ENCODE results near the gene PUS1. TPM values are rescaled to one million over a fixed set of nuclear protein-coding genes. Genes with fewer than 3 reads are reported as not detected.

PUS1 gene
- total and polyA plus RNA-seq, 3 experiments from 2014 or later, result 25.0 to 107 (median 101) TPM

DNA sequence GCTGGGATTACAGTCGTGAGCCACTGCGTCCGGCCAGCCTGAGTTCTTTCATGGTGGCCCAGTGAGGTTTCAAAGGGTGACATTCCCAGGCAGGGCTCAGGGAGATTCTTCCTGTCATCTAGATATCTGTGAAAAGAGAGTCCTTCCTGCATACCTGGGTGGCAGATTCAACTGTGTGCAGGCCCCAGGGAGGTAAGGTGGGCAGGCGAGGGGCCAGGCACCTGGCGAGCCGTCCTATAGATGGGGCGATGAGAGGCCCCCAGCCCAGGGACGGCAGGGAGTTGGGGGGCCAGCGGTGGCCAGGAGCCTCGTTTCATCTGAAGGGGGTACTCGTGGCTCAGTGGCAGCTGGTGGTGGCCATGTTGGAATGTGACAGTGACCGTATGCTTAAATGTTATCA is 13.6 kb downstream of the PUS1 start:
- Mint-ChIP-seq H3K9me3 (no peaks in the 10 kb centered on the region), H3K27ac (peak overlapping the region in 1 of 8 donors; percentile 47), H3K36me3 (peaks cover 0 to 56% (median 2%) of the 10 kb centered on the region in 3 donors), H3K4me1 (peaks cover 3 to 5% (median 3%) of the 10 kb centered on the region in 3 donors), H3K4me3 (no peak overlapping the region), H3K27me3 (no peaks in the 10 kb centered on the region)
- Histone ChIP-seq H3K36me3 (ENCODE audit: insufficient read depth, low read length) (peaks cover 10% of the 10 kb centered on the region), H3K4me3 (ENCODE audit: low read length) (no peak overlapping the region), H3K27me3 (ENCODE audit: insufficient read depth, low read length, poor library complexity, severe bottlenecking) (no peaks in the 10 kb centered on the region), H3K27ac (ENCODE audit: low read depth, low read length) (no peak overlapping the region), H3K9me3 (ENCODE audit: low read length) (no peaks in the 10 kb centered on the region), H3K4me1 (ENCODE audit: insufficient read depth, low read length) (no peaks in the 10 kb centered on the region)
- peak in 1 of 5 donors; percentile 32 for DNase-seq
- POLR2A ChIA-PET, result no interaction called here
- CTCF ChIA-PET, result no interaction called here

DNA sequence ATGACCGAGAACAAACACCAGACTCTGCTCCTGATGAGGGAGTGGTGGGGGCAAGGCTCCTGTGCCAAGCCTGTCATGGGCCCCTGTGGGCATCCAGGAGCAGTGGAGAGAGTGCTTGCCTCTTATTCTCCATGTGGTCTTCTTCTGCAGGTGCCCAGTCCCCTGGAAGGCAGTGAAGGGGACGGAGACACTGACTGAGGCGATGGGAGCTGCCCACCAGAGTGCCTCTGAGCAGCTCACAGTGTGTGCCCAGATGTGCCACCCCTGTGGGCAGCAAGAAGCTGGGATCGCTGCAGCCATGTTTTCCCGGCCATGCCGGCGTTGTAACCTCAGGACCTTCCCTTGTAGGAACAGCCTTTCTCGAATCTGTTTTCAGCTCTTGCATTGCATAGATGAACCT is 14.3 kb downstream of the PUS1 start:
- Mint-ChIP-seq H3K4me3 (no peak overlapping the region), H3K36me3 (peaks cover 0 to 52% (median 2%) of the 10 kb centered on the region in 3 donors), H3K27me3 (no peaks in the 10 kb centered on the region), H3K9me3 (no peaks in the 10 kb centered on the region), H3K4me1 (peaks cover 7 to 12% (median 10%) of the 10 kb centered on the region in 3 donors), H3K27ac (no peak overlapping the region)
- H3K4me3 ChIP-seq (ENCODE audit: low read length), result no peak overlapping the region
- peak in 1 of 5 donors; percentile 11 for DNase-seq
- peaks cover 10% of the 10 kb centered on the region for H3K36me3 ChIP-seq (ENCODE audit: insufficient read depth, low read length)
- H3K9me3 ChIP-seq (ENCODE audit: low read length), result no peaks in the 10 kb centered on the region
- H3K27ac ChIP-seq (ENCODE audit: low read depth, low read length), result no peak overlapping the region
- no peaks in the 10 kb centered on the region for H3K4me1 ChIP-seq (ENCODE audit: insufficient read depth, low read length)
- ChIA-PET CTCF (no interaction called here), POLR2A (no interaction called here)
- H3K27me3 ChIP-seq (ENCODE audit: insufficient read depth, low read length, poor library complexity, severe bottlenecking), result no peaks in the 10 kb centered on the region

DNA sequence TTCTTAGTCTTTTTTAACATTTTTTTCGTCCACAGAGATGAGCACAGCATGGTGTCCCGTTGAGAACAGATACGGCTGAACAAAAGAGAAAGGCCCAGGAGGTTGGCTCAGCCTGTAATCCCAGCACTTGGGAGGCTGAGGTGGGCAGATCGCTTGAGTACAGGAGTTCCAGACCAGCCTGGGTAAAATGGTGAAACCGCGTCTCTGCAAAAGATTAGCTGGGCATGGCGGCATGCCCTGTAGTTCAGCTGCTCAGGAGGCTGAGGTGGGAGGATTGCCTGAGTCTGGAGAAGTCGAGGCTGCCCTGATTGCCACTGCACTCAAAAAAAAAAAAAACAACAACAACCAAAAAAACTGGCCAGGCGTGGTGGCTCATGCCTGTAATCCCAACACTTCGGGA is 14.8 kb downstream of the PUS1 start:
- H3K4me1 Mint-ChIP-seq, result peaks cover 10 to 17% (median 15%) of the 10 kb centered on the region in 3 donors
- Histone ChIP-seq H3K4me1 (ENCODE audit: insufficient read depth, low read length) (peaks cover 5% of the 10 kb centered on the region), H3K27me3 (ENCODE audit: insufficient read depth, low read length, poor library complexity, severe bottlenecking) (no peaks in the 10 kb centered on the region), H3K27ac (ENCODE audit: low read depth, low read length) (no peak overlapping the region), H3K36me3 (ENCODE audit: insufficient read depth, low read length) (peaks cover 10% of the 10 kb centered on the region), H3K9me3 (ENCODE audit: low read length) (no peaks in the 10 kb centered on the region), H3K4me3 (ENCODE audit: low read length) (no peak overlapping the region)
- ChIA-PET POLR2A (no interaction called here), CTCF (no interaction called here)
- no peaks in the 10 kb centered on the region for H3K27me3 Mint-ChIP-seq
- H3K9me3 Mint-ChIP-seq, result no peaks in the 10 kb centered on the region
- H3K27ac Mint-ChIP-seq, result no peak overlapping the region
- peaks cover 0 to 50% (median 2%) of the 10 kb centered on the region in 3 donors for H3K36me3 Mint-ChIP-seq
- no peak overlapping the region for H3K4me3 Mint-ChIP-seq
- DNase-seq, result peak in 1 of 5 donors; percentile 27

- H3K36me3 ChIP-seq (ENCODE audit: insufficient read depth, low read length), result peaks cover 10% of the 10 kb centered on the region
- no peak overlapping the region for H3K4me3 ChIP-seq (ENCODE audit: low read length)
- peaks cover 10% of the 10 kb centered on the region for H3K4me1 ChIP-seq (ENCODE audit: insufficient read depth, low read length)
- CTCF ChIA-PET, result interaction anchor here (0.8 kb wide), 1 partner anchor 22 kb away, joined by 4 read pairs; no protein-coding TSS in a partner anchor
- H3K27me3 ChIP-seq (ENCODE audit: insufficient read depth, low read length, poor library complexity, severe bottlenecking), result no peaks in the 10 kb centered on the region
- Mint-ChIP-seq H3K27ac (peak overlapping the region in 1 of 8 donors; percentile 52), H3K9me3 (no peaks in the 10 kb centered on the region), H3K36me3 (peaks cover 0 to 42% (median 2%) of the 10 kb centered on the region in 3 donors), H3K4me3 (no peak overlapping the region), H3K4me1 (peaks cover 12 to 25% (median 19%) of the 10 kb centered on the region in 3 donors), H3K27me3 (no peaks in the 10 kb centered on the region)
- H3K9me3 ChIP-seq (ENCODE audit: low read length), result no peaks in the 10 kb centered on the region
- no peak overlapping the region for H3K27ac ChIP-seq (ENCODE audit: low read depth, low read length)
- peak in 1 of 5 donors; percentile 41 for DNase-seq
- POLR2A ChIA-PET, result interaction anchor here (1.1 kb wide), 1 partner anchor 15 kb away, joined by 3 read pairs; no protein-coding TSS in a partner anchor
These were observed 15.7 kb downstream of the PUS1 start for GRCh38 chr12:131944601-131945251.

DNA sequence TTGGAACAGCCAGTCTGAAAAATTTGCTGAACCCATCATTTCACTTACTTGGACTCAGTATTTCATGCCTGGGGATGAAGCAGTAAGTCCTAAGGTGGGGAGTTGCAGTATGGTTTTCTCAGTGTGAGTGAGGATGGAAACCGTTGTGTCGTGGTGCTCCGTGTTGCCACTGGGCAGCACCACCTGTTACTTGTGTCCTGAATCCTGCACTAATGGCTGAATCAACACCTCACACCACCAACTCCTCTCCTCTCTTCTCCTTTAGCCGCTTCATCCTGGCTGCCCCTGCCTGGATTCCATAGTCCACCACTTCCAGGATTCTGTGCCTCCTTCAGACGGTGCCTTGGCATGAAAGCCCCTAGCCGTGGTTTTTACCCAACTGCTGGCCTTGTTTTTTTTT is 17.7 kb downstream of the PUS1 start:
- no peak overlapping the region for H3K4me3 ChIP-seq (ENCODE audit: low read length)
- H3K27me3 ChIP-seq (ENCODE audit: insufficient read depth, low read length, poor library complexity, severe bottlenecking), result no peaks in the 10 kb centered on the region
- ChIA-PET CTCF (interaction anchor here (1.3 kb wide), 1 partner anchor 19 kb away, joined by 3 read pairs; no protein-coding TSS in a partner anchor), POLR2A (interaction anchor here (0.7 kb wide), 1 partner anchor 560 kb away, joined by 3 read pairs; no protein-coding TSS in a partner anchor)
- H3K9me3 Mint-ChIP-seq, result no peaks in the 10 kb centered on the region
- H3K4me3 Mint-ChIP-seq, result no peak overlapping the region
- peak in 1 of 5 donors; percentile 8 for DNase-seq
- peaks cover 14 to 31% (median 30%) of the 10 kb centered on the region in 3 donors for H3K4me1 Mint-ChIP-seq
- peaks cover 20% of the 10 kb centered on the region for H3K4me1 ChIP-seq (ENCODE audit: insufficient read depth, low read length)
- peaks cover 0 to 30% (median 0%) of the 10 kb centered on the region in 3 donors for H3K36me3 Mint-ChIP-seq
- H3K27ac ChIP-seq (ENCODE audit: low read depth, low read length), result no peak overlapping the region
- H3K27me3 Mint-ChIP-seq, result peaks cover 0 to 2% of the 10 kb centered on the region in 2 donors
- peak overlapping the region in 2 of 8 donors; percentile 52 to 86 for H3K27ac Mint-ChIP-seq
- peaks cover 10% of the 10 kb centered on the region for H3K36me3 ChIP-seq (ENCODE audit: insufficient read depth, low read length)
- H3K9me3 ChIP-seq (ENCODE audit: low read length), result no peaks in the 10 kb centered on the region

DNA sequence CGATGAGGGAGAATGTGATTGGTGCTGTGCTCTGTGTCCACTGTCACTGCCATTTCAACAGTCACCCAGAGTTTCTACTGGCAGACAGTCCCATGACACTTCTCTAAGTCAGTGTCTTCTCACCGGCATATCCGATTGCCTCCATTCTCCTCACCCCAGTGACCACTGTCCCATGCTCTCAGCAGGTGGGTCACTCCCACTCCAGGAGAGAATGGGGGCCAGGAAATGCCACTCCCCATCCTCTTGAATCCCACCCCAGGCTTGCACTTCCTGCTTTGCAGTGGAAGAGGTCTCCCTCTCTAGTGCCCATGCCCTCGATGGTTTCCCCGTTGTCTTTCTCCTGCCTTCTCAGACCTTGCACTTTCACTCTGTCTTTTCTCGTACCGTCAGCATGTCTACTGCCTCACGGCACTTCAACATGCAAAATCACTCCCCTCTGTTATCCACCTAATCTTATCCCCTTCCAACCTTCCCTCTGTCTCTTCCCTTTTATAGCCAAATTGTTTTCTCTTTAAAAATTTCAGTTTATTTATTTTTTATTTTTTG is 18.5 kb downstream of the PUS1 start:
- ChIA-PET CTCF (no interaction called here), POLR2A (no interaction called here)
- peak overlapping the region; percentile 52 to 94 (median 90) for H3K27ac Mint-ChIP-seq
- DNase-seq, result no peak
- Histone ChIP-seq H3K4me1 (ENCODE audit: insufficient read depth, low read length) (peaks cover 23% of the 10 kb centered on the region), H3K4me3 (ENCODE audit: low read length) (no peak overlapping the region), H3K27ac (ENCODE audit: low read depth, low read length) (no peak overlapping the region), H3K36me3 (ENCODE audit: insufficient read depth, low read length) (peaks cover 10% of the 10 kb centered on the region), H3K27me3 (ENCODE audit: insufficient read depth, low read length, poor library complexity, severe bottlenecking) (no peaks in the 10 kb centered on the region), H3K9me3 (ENCODE audit: low read length) (no peaks in the 10 kb centered on the region)
- peaks cover 0 to 2% of the 10 kb centered on the region in 2 donors for H3K27me3 Mint-ChIP-seq
- H3K4me1 Mint-ChIP-seq, result peaks cover 16 to 34% (median 33%) of the 10 kb centered on the region in 3 donors
- H3K4me3 Mint-ChIP-seq, result peak overlapping the region in 1 of 7 donors; percentile 77
- no peaks in the 10 kb centered on the region for H3K9me3 Mint-ChIP-seq
- H3K36me3 Mint-ChIP-seq, result peaks cover 0 to 26% (median 0%) of the 10 kb centered on the region in 3 donors

DNA sequence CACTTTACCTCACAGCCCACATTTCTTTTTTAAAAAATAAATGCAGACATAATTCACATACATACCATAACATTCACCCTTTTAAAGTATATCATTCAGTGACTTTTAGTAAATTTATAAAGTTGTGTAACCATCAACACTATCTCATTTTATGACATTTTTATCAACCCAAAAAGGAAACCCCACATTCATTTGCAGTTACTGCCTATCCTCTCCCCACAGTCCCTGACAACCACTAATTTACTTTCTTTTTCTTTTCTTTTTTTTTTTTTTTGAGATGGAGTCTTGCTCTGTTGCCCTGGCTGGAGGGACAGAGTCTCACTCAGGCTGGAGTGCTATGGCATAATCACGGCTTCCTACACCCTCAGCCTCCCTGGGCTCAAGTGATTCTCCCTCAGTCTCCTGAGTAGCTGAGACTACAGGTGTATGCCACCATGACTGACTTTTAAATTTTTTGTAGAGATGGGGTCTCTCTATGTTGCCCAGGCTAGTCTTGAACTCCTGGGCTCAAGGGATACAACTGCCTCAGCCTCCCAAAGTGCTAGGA is 19.2 kb downstream of the PUS1 start:
- Histone ChIP-seq H3K9me3 (ENCODE audit: low read length) (no peaks in the 10 kb centered on the region), H3K36me3 (ENCODE audit: insufficient read depth, low read length) (peaks cover 3% of the 10 kb centered on the region), H3K4me1 (ENCODE audit: insufficient read depth, low read length) (peaks cover 30% of the 10 kb centered on the region), H3K27ac (ENCODE audit: low read depth, low read length) (no peak overlapping the region), H3K4me3 (ENCODE audit: low read length) (no peak overlapping the region), H3K27me3 (ENCODE audit: insufficient read depth, low read length, poor library complexity, severe bottlenecking) (no peaks in the 10 kb centered on the region)
- H3K4me3 Mint-ChIP-seq, result peak overlapping the region; percentile 30 to 90 (median 79)
- H3K27ac Mint-ChIP-seq, result peak overlapping the region; percentile 43 to 94 (median 93)
- H3K4me1 Mint-ChIP-seq, result peaks cover 23 to 41% (median 39%) of the 10 kb centered on the region in 3 donors
- H3K27me3 Mint-ChIP-seq, result peaks cover 0 to 2% of the 10 kb centered on the region in 2 donors
- POLR2A ChIA-PET, result no interaction called here
- no peaks in the 10 kb centered on the region for H3K9me3 Mint-ChIP-seq
- H3K36me3 Mint-ChIP-seq, result peaks cover 0 to 27% (median 0%) of the 10 kb centered on the region in 3 donors
- CTCF ChIA-PET, result no interaction called here
- DNase-seq, result no peak
